Measurements from ENCODE around the gene STON2. TPM values are rescaled to one million over a fixed set of nuclear protein-coding genes. Genes with fewer than 3 reads are reported as not detected.

Gene STON2
- total and polyA plus RNA-seq, 12 donors: 0.33 to 14.5 (median 5.7) TPM

DNA sequence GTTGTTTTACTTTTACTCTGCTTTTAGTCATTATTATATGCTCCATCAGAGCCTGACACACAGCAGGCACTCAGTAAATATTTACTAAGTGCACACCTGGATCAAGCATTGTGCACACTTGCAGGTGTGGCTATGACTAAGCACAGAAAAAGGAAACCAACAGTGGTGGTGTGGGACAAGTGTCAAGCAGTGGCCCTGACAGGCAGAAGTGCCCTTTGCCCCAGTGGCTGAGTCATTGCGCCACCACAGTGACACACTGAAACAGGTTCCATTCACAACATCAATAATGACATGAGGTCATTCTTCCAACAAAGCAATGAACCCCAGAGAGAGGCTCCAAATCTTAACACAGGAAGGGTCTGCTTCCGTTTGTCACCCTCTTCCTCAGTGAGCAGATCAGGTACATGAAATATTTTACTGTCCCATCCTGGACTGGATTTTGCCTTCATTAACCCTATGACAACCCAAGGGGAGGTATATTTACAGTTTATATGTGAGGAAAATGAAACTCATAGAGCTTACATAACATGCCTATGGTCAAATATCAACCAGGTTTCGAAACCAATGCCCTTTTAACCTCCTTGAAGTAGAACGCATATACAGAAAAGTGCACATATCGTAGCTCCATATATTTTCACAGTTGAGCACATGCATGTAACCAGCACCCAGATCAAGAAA, 96.7 kb downstream of the STON2 start:
- peak in 2 of 8 donors; percentile 28 to 50 for ATAC-seq

DNA sequence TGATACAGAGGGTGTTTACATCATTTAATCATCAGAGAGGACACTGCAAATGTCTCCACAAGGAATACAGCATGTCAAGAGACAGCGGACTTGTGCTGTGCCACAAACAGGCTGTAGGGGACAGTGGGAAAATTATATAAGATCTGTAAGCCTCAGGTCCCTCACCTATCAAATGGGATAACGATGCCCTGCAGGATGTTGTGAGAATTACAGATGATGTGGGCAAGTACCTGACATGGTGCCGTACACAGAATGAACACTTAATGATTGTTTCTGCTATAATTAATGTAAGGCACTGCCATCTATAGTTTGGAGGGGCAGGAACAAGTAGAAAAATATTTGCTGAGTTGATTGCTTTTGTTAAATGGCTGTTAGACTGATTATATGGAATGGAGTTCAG, 97.5 kb downstream of the STON2 start:
- ATAC-seq (no peak), DNase-seq (no peak)
- Histone ChIP-seq H3K9me3 (no peaks in the 10 kb centered on the region), H3K4me1 (peaks cover 0 to 18% (median 0%) of the 10 kb centered on the region in 9 donors), H3K36me3 (no peaks in the 10 kb centered on the region), H3K4me3 (no peak overlapping the region), H3K27me3 (no peaks in the 10 kb centered on the region), H3K27ac (no peak overlapping the region)
- intact Hi-C loops (cut with DNase I): no loop called here
- WGBS, 2 donors: 91 to 92% methylated on average over 3 of the region's 3 CpGs
- no peak for TF ChIP-seq CTCF (IDR thresholded peaks at IDR 0.05)

More for the DNA sequence above, 96.7 kb downstream of the STON2 start:
- Histone ChIP-seq H3K4me1 (peaks cover 0 to 12% (median 0%) of the 10 kb centered on the region in 9 donors), H3K27me3 (peaks cover 0 to 2% (median 0%) of the 10 kb centered on the region in 7 donors), H3K9me3 (no peaks in the 10 kb centered on the region), H3K4me3 (no peak overlapping the region), H3K36me3 (no peaks in the 10 kb centered on the region), H3K27ac (no peak overlapping the region)
- peak in 1 of 2 donors; percentile 6 for DNase-seq
- TF ChIP-seq CTCF (IDR thresholded peaks at IDR 0.05): no peak
- intact Hi-C loops (cut with DNase I): no loop called here
- WGBS, 2 donors: 71 to 77% methylated on average over 5 of the region's 5 CpGs

DNA sequence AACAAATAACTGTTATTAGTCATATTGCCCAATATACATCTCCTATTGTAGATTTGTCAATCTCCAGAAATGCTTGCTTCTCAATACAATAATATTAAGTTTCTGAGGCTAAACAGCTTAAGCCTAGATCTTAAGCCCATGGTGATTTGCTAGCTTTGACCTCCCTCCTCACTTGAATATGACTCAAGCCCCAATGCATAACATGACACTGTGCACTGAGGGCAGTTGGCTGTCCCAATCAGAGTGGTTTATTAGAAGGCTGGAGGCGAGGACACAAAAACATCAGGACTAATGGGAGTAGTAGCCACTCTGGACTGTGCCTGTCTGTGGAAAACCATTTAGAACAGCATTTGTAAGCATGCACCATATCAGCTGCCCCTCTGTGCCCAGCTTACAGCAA, 98.3 kb downstream of the STON2 start:
- no peak for ATAC-seq
- Histone ChIP-seq H3K4me1 (peaks cover 0 to 23% (median 0%) of the 10 kb centered on the region in 9 donors), H3K9me3 (no peaks in the 10 kb centered on the region), H3K27ac (no peak overlapping the region), H3K36me3 (no peaks in the 10 kb centered on the region), H3K4me3 (no peak overlapping the region), H3K27me3 (no peaks in the 10 kb centered on the region)
- intact Hi-C loops (cut with DNase I): no loop called here
- no peak for DNase-seq
- WGBS, 2 donors: 89 to 93% methylated on average over 1 of the region's 1 CpG
- no peak for TF ChIP-seq CTCF (IDR thresholded peaks at IDR 0.05)

GRCh38 chr14:81301371-81301770, 98.8 kb downstream of the STON2 start:
- H3K27ac ChIP-seq: no peak overlapping the region
- H3K36me3 ChIP-seq: no peaks in the 10 kb centered on the region
- ATAC-seq: no peak
- 64 to 68% methylated on average over 1 of the region's 1 CpG for WGBS, 2 donors
- no peaks in the 10 kb centered on the region for H3K27me3 ChIP-seq
- H3K9me3 ChIP-seq: no peaks in the 10 kb centered on the region
- TF ChIP-seq CTCF (IDR thresholded peaks at IDR 0.05): no peak
- H3K4me3 ChIP-seq: no peak overlapping the region
- H3K4me1 ChIP-seq: peaks cover 0 to 28% (median 0%) of the 10 kb centered on the region in 9 donors
- intact Hi-C loops (cut with DNase I): no loop called here
- DNase-seq: no peak
